BLaER1 (cell line): Measurements from ENCODE around the gene CDKAL1.
"Not testable (repeated sequence)": the region's sequence is repeated elsewhere in the genome, so short reads cannot be mapped to it uniquely, and the experiment has no call there.

Experiments
- H3K27ac ChIP-seq: shearing (Covaris generic); formaldehyde crosslinking; 2 replicates; pipeline ENCODE4 v1.8.1; 2022
- H3K27me3 ChIP-seq: shearing (Covaris generic); formaldehyde crosslinking; 2 replicates; pipeline ENCODE4 v1.8.1; 2022
- H3K36me3 ChIP-seq: shearing (Covaris generic); formaldehyde crosslinking; 2 replicates; pipeline ENCODE4 v1.8.1; 2022
- H3K4me1 ChIP-seq: shearing (Covaris generic); formaldehyde crosslinking; 2 replicates; pipeline ENCODE4 v1.8.1; 2022
- H3K4me2 ChIP-seq: shearing (Covaris generic); formaldehyde crosslinking; 2 replicates; pipeline ENCODE4 v1.8.1; 2022
- H3K4me3 ChIP-seq: shearing (Covaris generic); formaldehyde crosslinking; 2 replicates; pipeline ENCODE4 v1.8.1; 2022
- H3K9ac ChIP-seq: shearing (Covaris generic); formaldehyde crosslinking; 2 replicates; pipeline ENCODE4 v1.8.1; 2022
- H3K9me3 ChIP-seq: shearing (Covaris generic); formaldehyde crosslinking; 2 replicates; pipeline ENCODE4 v1.8.1; 2022
- H4K20me1 ChIP-seq: shearing (Covaris generic); formaldehyde crosslinking; 2 replicates; pipeline ENCODE4 v1.8.1; 2022
- Cebpa-rat ChIP-seq: shearing (Covaris generic); IDR thresholded peaks from 2 replicates; pipeline ENCODE4 v1.8.1; 2022

CDKAL1 gene

GRCh38 chr6:20630617-20631548, 96.6 kb downstream of the CDKAL1 start:
- peak overlapping the region; percentile 17; the same call in 1 of the 2 replicates for H3K4me2 ChIP-seq

DNA sequence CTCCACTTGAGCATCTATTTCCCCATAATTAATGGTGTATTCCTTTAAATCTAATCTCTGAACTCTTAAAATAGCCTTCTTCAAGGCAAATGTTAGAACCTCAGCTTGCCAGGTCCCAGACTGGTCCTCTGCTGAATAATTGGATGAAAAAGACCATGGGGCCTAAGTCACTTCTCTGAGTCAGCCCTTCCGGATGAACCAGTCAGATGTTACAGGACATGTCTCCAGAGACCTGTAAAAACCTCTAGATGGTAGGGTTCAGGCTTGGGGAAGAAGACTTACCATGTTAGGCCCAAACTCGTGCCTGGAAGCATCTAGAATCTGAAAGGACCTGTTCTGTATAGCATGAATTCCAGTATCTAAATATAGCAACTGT, 97.3 kb downstream of the CDKAL1 start:
- Histone ChIP-seq H3K4me2 (peak overlapping the region; percentile 17; the same call in 1 of the 2 replicates), H3K4me3 (no peak overlapping the region), H3K4me1 (peaks cover 22% of the 10 kb centered on the region), H3K36me3 (peaks cover 9% of the 10 kb centered on the region; the same call in 1 of the 2 replicates), H4K20me1 (no peaks in the 10 kb centered on the region), H3K27me3 (no peaks in the 10 kb centered on the region), H3K9me3 (no peaks in the 10 kb centered on the region), H3K27ac (no peak overlapping the region), H3K9ac (no peak overlapping the region)
- no peak for TF ChIP-seq Cebpa-rat

More at GRCh38 chr6:20630617-20631548, 96.6 kb downstream of the CDKAL1 start:
- Histone ChIP-seq H3K36me3 (peaks cover 9% of the 10 kb centered on the region; the same call in 1 of the 2 replicates), H3K27me3 (no peaks in the 10 kb centered on the region), H3K27ac (no peak overlapping the region), H3K4me1 (peaks cover 22% of the 10 kb centered on the region), H3K9me3 (no peaks in the 10 kb centered on the region), H3K4me3 (no peak overlapping the region), H3K9ac (no peak overlapping the region), H4K20me1 (no peaks in the 10 kb centered on the region)
- no peak for TF ChIP-seq Cebpa-rat

DNA sequence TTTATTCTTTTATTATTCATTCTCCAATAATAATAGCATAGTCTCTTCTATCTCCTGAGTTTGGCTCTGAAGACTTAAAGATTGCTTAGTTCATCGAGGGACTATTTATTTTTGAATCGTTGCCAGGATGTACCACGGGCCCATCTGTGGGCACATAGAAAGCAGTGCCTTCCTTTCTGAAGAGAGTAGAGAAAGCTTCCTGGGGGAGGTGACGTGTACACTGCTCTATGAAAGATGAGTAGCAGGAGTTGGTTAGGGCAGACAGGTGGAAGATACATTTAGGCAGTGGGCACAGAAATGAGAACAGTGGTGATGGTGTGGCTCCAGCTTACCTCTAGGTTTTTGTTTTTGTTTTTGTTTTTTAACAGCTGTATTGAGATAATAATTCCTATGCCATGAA, 98.4 kb downstream of the CDKAL1 start:
- no peaks in the 10 kb centered on the region for H3K9me3 ChIP-seq
- no peak overlapping the region for H3K4me2 ChIP-seq
- no peak overlapping the region for H3K27ac ChIP-seq
- H3K4me1 ChIP-seq: peaks cover 22% of the 10 kb centered on the region
- no peak overlapping the region for H3K9ac ChIP-seq
- H3K36me3 ChIP-seq: peaks cover 9% of the 10 kb centered on the region; the same call in 1 of the 2 replicates
- no peaks in the 10 kb centered on the region for H3K27me3 ChIP-seq
- no peak for TF ChIP-seq Cebpa-rat
- H3K4me3 ChIP-seq: no peak overlapping the region
- H4K20me1 ChIP-seq: no peaks in the 10 kb centered on the region

DNA sequence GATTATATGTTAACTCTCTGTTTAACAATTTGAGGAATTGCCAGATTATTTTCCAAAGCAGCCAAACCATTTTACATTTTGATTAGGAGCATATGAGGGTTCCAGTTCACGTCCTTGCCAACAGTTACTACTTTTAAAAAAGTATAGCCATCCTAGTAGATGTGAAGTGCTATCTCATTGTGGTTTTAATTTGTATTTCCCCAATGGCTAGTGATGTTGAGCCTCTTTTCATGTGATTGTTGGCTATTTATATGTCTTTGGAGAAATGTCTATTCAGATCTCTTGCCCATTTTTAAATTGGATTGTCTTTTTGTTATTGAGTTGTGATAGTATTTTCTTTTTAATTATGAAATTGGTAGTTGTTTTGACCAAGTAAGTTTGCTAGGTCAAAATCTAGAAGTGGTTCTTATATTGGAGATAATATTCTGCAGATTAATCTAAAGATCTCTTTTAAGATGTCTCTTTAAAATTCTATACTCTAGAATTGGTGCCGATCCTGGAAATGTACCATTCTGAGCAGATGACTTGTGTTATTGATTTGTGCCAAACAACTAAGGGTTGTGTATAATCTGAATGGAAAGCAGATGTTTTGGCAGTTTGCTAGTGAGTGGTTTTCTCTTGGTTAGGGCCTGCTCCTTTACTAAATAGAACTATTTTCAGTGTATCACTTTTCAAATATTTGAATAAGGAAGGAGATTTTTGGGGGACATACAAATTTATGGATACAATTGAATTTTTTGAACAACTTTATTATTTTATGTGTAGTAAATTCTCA, 99.5 kb downstream of the CDKAL1 start:
- Histone ChIP-seq H4K20me1 (no peaks in the 10 kb centered on the region), H3K4me3 (no peak overlapping the region), H3K27me3 (no peaks in the 10 kb centered on the region), H3K4me1 (peaks cover 22% of the 10 kb centered on the region), H3K9ac (no peak overlapping the region), H3K36me3 (peaks cover 9% of the 10 kb centered on the region; the same call in 1 of the 2 replicates), H3K9me3 (no peaks in the 10 kb centered on the region), H3K4me2 (no peak overlapping the region), H3K27ac (no peak overlapping the region)
- no peak for TF ChIP-seq Cebpa-rat

GRCh38 chr6:20639161-20639560, 104.9 kb downstream of the CDKAL1 start:
- H3K9me3 ChIP-seq: no peaks in the 10 kb centered on the region

DNA sequence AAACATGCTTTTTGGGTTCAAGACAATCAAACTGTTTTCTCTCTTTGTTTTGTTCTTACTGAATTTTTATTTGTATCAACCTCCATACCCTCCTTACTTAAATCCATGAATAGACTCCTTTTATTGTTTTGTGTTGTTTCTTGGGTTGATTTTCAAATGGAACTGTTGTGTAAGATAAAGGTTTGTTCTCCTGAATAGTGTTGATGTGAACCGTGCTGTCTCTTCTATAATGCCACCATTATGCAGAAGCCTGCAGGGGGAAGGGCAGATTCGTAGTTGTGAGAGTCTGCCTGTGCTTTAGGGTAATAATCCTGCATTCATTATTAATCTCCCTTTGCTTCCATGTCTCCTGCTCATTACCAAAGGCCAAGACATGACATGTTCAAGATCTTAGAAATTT, 105.9 kb downstream of the CDKAL1 start:
- H3K4me1 ChIP-seq: peaks cover 16% of the 10 kb centered on the region
- no peak overlapping the region for H3K9ac ChIP-seq
- no peaks in the 10 kb centered on the region for H3K9me3 ChIP-seq
- H4K20me1 ChIP-seq: no peaks in the 10 kb centered on the region
- H3K27ac ChIP-seq: no peak overlapping the region
- H3K27me3 ChIP-seq: no peaks in the 10 kb centered on the region
- peaks cover 20% of the 10 kb centered on the region; the same call in 1 of the 2 replicates for H3K36me3 ChIP-seq
- TF ChIP-seq Cebpa-rat: no peak
- H3K4me2 ChIP-seq: no peak overlapping the region
- H3K4me3 ChIP-seq: no peak overlapping the region

More at GRCh38 chr6:20639161-20639560, 104.9 kb downstream of the CDKAL1 start:
- H3K9ac ChIP-seq: no peak overlapping the region
- no peak overlapping the region for H3K27ac ChIP-seq
- no peak overlapping the region for H3K4me3 ChIP-seq
- peaks cover 20% of the 10 kb centered on the region; the same call in 1 of the 2 replicates for H3K36me3 ChIP-seq
- no peaks in the 10 kb centered on the region for H4K20me1 ChIP-seq
- H3K27me3 ChIP-seq: no peaks in the 10 kb centered on the region
- TF ChIP-seq Cebpa-rat: no peak
- no peak overlapping the region for H3K4me2 ChIP-seq
- H3K4me1 ChIP-seq: peaks cover 21% of the 10 kb centered on the region

DNA sequence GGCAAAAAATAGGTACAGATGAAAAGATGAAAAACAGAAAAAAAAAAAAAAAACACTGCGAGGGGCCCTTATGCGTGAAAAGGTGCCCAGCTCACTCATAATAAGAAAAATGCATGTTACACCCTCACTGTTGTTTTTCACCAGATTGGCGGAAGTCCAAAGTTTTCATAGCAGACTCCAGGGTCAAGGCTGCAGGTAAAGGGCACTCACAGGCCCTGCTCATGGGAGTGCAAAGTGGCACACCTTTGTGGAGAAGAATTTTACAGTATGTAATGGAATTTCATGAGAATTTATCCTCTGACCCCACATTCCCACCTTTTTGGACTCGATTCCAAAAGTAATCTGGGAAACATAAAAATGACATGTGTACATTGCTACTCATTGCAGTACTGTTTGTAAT, 108.2 kb downstream of the CDKAL1 start:
- no peaks in the 10 kb centered on the region for H3K9me3 ChIP-seq
- no peaks in the 10 kb centered on the region for H3K27me3 ChIP-seq
- H3K27ac ChIP-seq: no peak overlapping the region
- peaks cover 24% of the 10 kb centered on the region; the same call in 1 of the 2 replicates for H3K36me3 ChIP-seq
- no peaks in the 10 kb centered on the region for H4K20me1 ChIP-seq
- no peak overlapping the region for H3K4me3 ChIP-seq
- H3K9ac ChIP-seq: no peak overlapping the region
- TF ChIP-seq Cebpa-rat: no peak
- H3K4me1 ChIP-seq: peaks cover 13% of the 10 kb centered on the region
- H3K4me2 ChIP-seq: no peak overlapping the region

- no peak for TF ChIP-seq Cebpa-rat
- H3K27me3 ChIP-seq: no peaks in the 10 kb centered on the region
These were observed 110.6 kb downstream of the CDKAL1 start for GRCh38 chr6:20644667-20645370.

DNA sequence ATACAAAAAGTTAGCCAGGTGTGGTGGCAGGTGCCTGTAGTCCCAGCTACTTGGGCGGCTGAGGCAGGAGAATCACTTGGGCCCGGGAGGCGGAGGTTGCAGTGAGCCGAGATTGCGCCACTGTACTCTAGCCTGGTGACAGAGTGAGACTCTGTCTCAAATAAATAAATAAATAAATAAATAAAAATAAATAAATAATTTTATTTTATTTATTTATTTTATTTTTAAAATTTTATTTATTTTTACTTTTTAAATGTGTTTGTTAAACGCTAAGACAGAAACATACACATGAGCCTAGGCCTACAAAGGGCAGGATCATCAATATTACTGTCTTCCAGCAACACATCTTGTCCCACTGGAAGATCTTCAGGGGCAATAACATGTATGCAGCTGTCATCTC, 111.3 kb downstream of the CDKAL1 start:
- not testable (repeated sequence) for H3K9me3 ChIP-seq, H3K4me2 ChIP-seq, H3K4me3 ChIP-seq, H3K9ac ChIP-seq, H3K27me3 ChIP-seq, H3K27ac ChIP-seq, H4K20me1 ChIP-seq
- H3K4me1 ChIP-seq: peaks cover 13% of the 10 kb centered on the region
- peaks cover 19% of the 10 kb centered on the region; the same call in 1 of the 2 replicates for H3K36me3 ChIP-seq

More at GRCh38 chr6:20644667-20645370, 110.6 kb downstream of the CDKAL1 start:
- Histone ChIP-seq H3K4me3 (no peak overlapping the region), H3K27ac (no peak overlapping the region), H3K36me3 (peaks cover 23% of the 10 kb centered on the region; the same call in 1 of the 2 replicates), H3K9me3 (no peaks in the 10 kb centered on the region), H3K4me1 (peaks cover 13% of the 10 kb centered on the region), H3K9ac (no peak overlapping the region), H3K4me2 (no peak overlapping the region), H4K20me1 (no peaks in the 10 kb centered on the region)
